ENCODE measurements around the gene LRRTM4. TPM values are rescaled to one million over a fixed set of nuclear protein-coding genes. Genes with fewer than 3 reads are reported as not detected.
"Not testable (repeated sequence)": the region's sequence is repeated elsewhere in the genome, so short reads cannot be mapped to it uniquely, and the experiment has no call there.

The LRRTM4 gene
- polyA plus RNA-seq, 3 donors from 2014 or later: not detected

GRCh38 chr2:77169426-77169825 lies 352.8 kb downstream of the LRRTM4 start:
- Mint-ChIP-seq H3K4me3 (no peak overlapping the region), H3K9me3 (peaks cover 23 to 65% (median 36%) of the 10 kb centered on the region in 6 donors), H3K27ac (no peak overlapping the region), H3K36me3 (peaks cover 0 to 3% (median 0%) of the 10 kb centered on the region in 3 donors), H3K4me1 (no peaks in the 10 kb centered on the region), H3K27me3 (ENCODE audit: low read depth in 3 of 3) (peaks cover 0 to 3% (median 0%) of the 10 kb centered on the region in 3 donors)
- no peak for DNase-seq

GRCh38 chr2:77164021-77164420 lies 358.2 kb downstream of the LRRTM4 start:
- H3K27ac Mint-ChIP-seq; DNase-seq; H3K4me1 Mint-ChIP-seq; H3K27me3 Mint-ChIP-seq (ENCODE audit: low read depth in 3 of 3); H3K36me3 Mint-ChIP-seq; H3K4me3 Mint-ChIP-seq: not testable (repeated sequence)
- peaks cover 25 to 69% (median 44%) of the 10 kb centered on the region in 6 donors for H3K9me3 Mint-ChIP-seq

- Mint-ChIP-seq H3K4me1 (no peaks in the 10 kb centered on the region), H3K36me3 (peaks cover 0 to 5% (median 0%) of the 10 kb centered on the region in 3 donors), H3K27ac (no peak overlapping the region), H3K9me3 (peaks cover 19 to 56% (median 39%) of the 10 kb centered on the region in 6 donors), H3K4me3 (no peak overlapping the region), H3K27me3 (ENCODE audit: low read depth in 3 of 3) (no peaks in the 10 kb centered on the region)
- DNase-seq: no peak
These were observed 361.2 kb downstream of the LRRTM4 start for GRCh38 chr2:77161009-77161408.

GRCh38 chr2:77156599-77156998 lies 365.6 kb downstream of the LRRTM4 start:
- Mint-ChIP-seq H3K27ac (no peak overlapping the region), H3K4me1 (no peaks in the 10 kb centered on the region), H3K4me3 (no peak overlapping the region), H3K27me3 (ENCODE audit: low read depth in 3 of 3) (no peaks in the 10 kb centered on the region), H3K36me3 (no peaks in the 10 kb centered on the region), H3K9me3 (peaks cover 13 to 34% (median 24%) of the 10 kb centered on the region in 6 donors)
- DNase-seq: no peak

- H3K27me3 Mint-ChIP-seq (ENCODE audit: low read depth in 3 of 3): no peaks in the 10 kb centered on the region
- H3K4me3 Mint-ChIP-seq: no peak overlapping the region
- H3K4me1 Mint-ChIP-seq: no peaks in the 10 kb centered on the region
- DNase-seq: no peak
- H3K27ac Mint-ChIP-seq: no peak overlapping the region
- peaks cover 18 to 35% (median 22%) of the 10 kb centered on the region in 6 donors for H3K9me3 Mint-ChIP-seq
- no peaks in the 10 kb centered on the region for H3K36me3 Mint-ChIP-seq
These were observed 366.7 kb downstream of the LRRTM4 start for GRCh38 chr2:77155511-77155910.

- Mint-ChIP-seq H3K4me3 (no peak overlapping the region), H3K36me3 (no peaks in the 10 kb centered on the region), H3K4me1 (no peaks in the 10 kb centered on the region), H3K27ac (no peak overlapping the region), H3K9me3 (peaks cover 15 to 53% (median 28%) of the 10 kb centered on the region in 6 donors), H3K27me3 (ENCODE audit: low read depth in 3 of 3) (no peaks in the 10 kb centered on the region)
- DNase-seq: no peak
These were observed 372.6 kb downstream of the LRRTM4 start for GRCh38 chr2:77149565-77149964.

- H3K9me3 Mint-ChIP-seq: peaks cover 15 to 68% (median 32%) of the 10 kb centered on the region in 6 donors
- H3K4me1 Mint-ChIP-seq: no peaks in the 10 kb centered on the region
- DNase-seq: no peak
- no peaks in the 10 kb centered on the region for H3K27me3 Mint-ChIP-seq (ENCODE audit: low read depth in 3 of 3)
- no peaks in the 10 kb centered on the region for H3K36me3 Mint-ChIP-seq
- H3K4me3 Mint-ChIP-seq: no peak overlapping the region
- no peak overlapping the region for H3K27ac Mint-ChIP-seq
These were observed 375.0 kb downstream of the LRRTM4 start for GRCh38 chr2:77147153-77147552.

- H3K4me1 Mint-ChIP-seq: no peaks in the 10 kb centered on the region
- H3K9me3 Mint-ChIP-seq: peaks cover 15 to 59% (median 29%) of the 10 kb centered on the region in 6 donors
- no peak for DNase-seq
- no peaks in the 10 kb centered on the region for H3K36me3 Mint-ChIP-seq
- no peak overlapping the region for H3K27ac Mint-ChIP-seq
- no peak overlapping the region for H3K4me3 Mint-ChIP-seq
- no peaks in the 10 kb centered on the region for H3K27me3 Mint-ChIP-seq (ENCODE audit: low read depth in 3 of 3)
These were observed 377.4 kb downstream of the LRRTM4 start for GRCh38 chr2:77144772-77145171.

GRCh38 chr2:77142141-77142540 lies 380.0 kb downstream of the LRRTM4 start:
- peaks cover 18 to 66% (median 33%) of the 10 kb centered on the region in 6 donors for H3K9me3 Mint-ChIP-seq
- peaks cover 0 to 2% (median 0%) of the 10 kb centered on the region in 3 donors for H3K27me3 Mint-ChIP-seq (ENCODE audit: low read depth in 3 of 3)

GRCh38 chr2:77128479-77128878 lies 393.7 kb downstream of the LRRTM4 start:
- H3K4me3 Mint-ChIP-seq; H3K36me3 Mint-ChIP-seq; H3K4me1 Mint-ChIP-seq; H3K27ac Mint-ChIP-seq; DNase-seq; H3K27me3 Mint-ChIP-seq (ENCODE audit: low read depth in 3 of 3): not testable (repeated sequence)
- H3K9me3 Mint-ChIP-seq: peaks cover 11 to 58% (median 27%) of the 10 kb centered on the region in 6 donors

More at GRCh38 chr2:77142141-77142540, 380.0 kb downstream of the LRRTM4 start:
- Mint-ChIP-seq H3K4me1 (no peaks in the 10 kb centered on the region), H3K4me3 (no peak overlapping the region), H3K27ac (no peak overlapping the region), H3K36me3 (peaks cover 0 to 3% (median 0%) of the 10 kb centered on the region in 3 donors)
- DNase-seq: no peak

- Mint-ChIP-seq H3K9me3 (peaks cover 11 to 58% (median 28%) of the 10 kb centered on the region in 6 donors), H3K4me1 (no peaks in the 10 kb centered on the region), H3K4me3 (no peak overlapping the region)
These were observed 394.8 kb downstream of the LRRTM4 start for GRCh38 chr2:77127345-77127744.

GRCh38 chr2:77121518-77121917 lies 400.7 kb downstream of the LRRTM4 start:
- no peak overlapping the region for H3K27ac Mint-ChIP-seq
- DNase-seq: no peak
- H3K27me3 Mint-ChIP-seq (ENCODE audit: low read depth in 3 of 3): peaks cover 0 to 2% (median 0%) of the 10 kb centered on the region in 3 donors
- peaks cover 1 to 48% (median 22%) of the 10 kb centered on the region in 6 donors for H3K9me3 Mint-ChIP-seq
- no peak overlapping the region for H3K4me3 Mint-ChIP-seq
- no peaks in the 10 kb centered on the region for H3K4me1 Mint-ChIP-seq
- peaks cover 0 to 5% (median 0%) of the 10 kb centered on the region in 3 donors for H3K36me3 Mint-ChIP-seq

More at GRCh38 chr2:77127345-77127744, 394.8 kb downstream of the LRRTM4 start:
- peaks cover 0 to 6% (median 0%) of the 10 kb centered on the region in 3 donors for H3K36me3 Mint-ChIP-seq
- H3K27ac Mint-ChIP-seq: no peak overlapping the region
- H3K27me3 Mint-ChIP-seq (ENCODE audit: low read depth in 3 of 3): no peaks in the 10 kb centered on the region
- DNase-seq: no peak

- Mint-ChIP-seq H3K36me3 (peaks cover 0 to 3% (median 0%) of the 10 kb centered on the region in 3 donors), H3K4me1 (no peaks in the 10 kb centered on the region), H3K27me3 (ENCODE audit: low read depth in 3 of 3) (peaks cover 0 to 2% (median 0%) of the 10 kb centered on the region in 3 donors), H3K27ac (no peak overlapping the region), H3K4me3 (no peak overlapping the region), H3K9me3 (peaks cover 0 to 63% (median 28%) of the 10 kb centered on the region in 6 donors)
- DNase-seq: no peak
These were observed 402.8 kb downstream of the LRRTM4 start for GRCh38 chr2:77119333-77119732.

GRCh38 chr2:77108915-77109314 lies 413.3 kb downstream of the LRRTM4 start:
- no peaks in the 10 kb centered on the region for H3K36me3 Mint-ChIP-seq
- no peaks in the 10 kb centered on the region for H3K27me3 Mint-ChIP-seq (ENCODE audit: low read depth in 3 of 3)
- no peak overlapping the region for H3K27ac Mint-ChIP-seq
- H3K4me1 Mint-ChIP-seq: no peaks in the 10 kb centered on the region
- no peak for DNase-seq
- H3K9me3 Mint-ChIP-seq: peaks cover 7 to 51% (median 31%) of the 10 kb centered on the region in 6 donors
- H3K4me3 Mint-ChIP-seq: no peak overlapping the region

GRCh38 chr2:77105008-77105407 lies 417.2 kb downstream of the LRRTM4 start:
- Mint-ChIP-seq H3K4me1 (no peaks in the 10 kb centered on the region), H3K27ac (no peak overlapping the region), H3K9me3 (peaks cover 16 to 57% (median 37%) of the 10 kb centered on the region in 6 donors), H3K36me3 (no peaks in the 10 kb centered on the region), H3K4me3 (no peak overlapping the region), H3K27me3 (ENCODE audit: low read depth in 3 of 3) (no peaks in the 10 kb centered on the region)
- no peak for DNase-seq
